Activated CD8-positive, alpha-beta T cell treated with anti-CD3 and anti-CD28 coated beads for 36 hours (primary cell): ENCODE data around the gene FAM168A. TPM values are rescaled to one million over a fixed set of nuclear protein-coding genes. Genes with fewer than 3 reads are reported as not detected.

Source experiments
- ATAC-seq: fragments of 200-7000 bp; cut with Tn5 transposase; one replicate; pipeline ENCODE4 v1.10.0; 2021; ENCODE audit warnings: mild to moderate bottlenecking, moderate library complexity
- CTCF ChIA-PET: fragments of 350-600 bp; sonication (Branson Sonifier 250); formaldehyde crosslinking; loops from one replicate; lab custom pipeline; 2021; ENCODE audit warnings: antibody characterized with exemption; lab: Charles Lee
- POLR2A ChIA-PET: fragments of 350-600 bp; sonication (Branson Sonifier 250); formaldehyde crosslinking; loops from one replicate; lab custom pipeline; 2021; ENCODE audit warnings: antibody characterized with exemption; lab: Charles Lee
- DNase-seq: peaks from one replicate; pipeline ENCODE4 v3.0.0-alpha.2; 2020
- H3K27ac Mint-ChIP-seq: one replicate; pipeline ENCODE4 v1.8.0; 2021; ENCODE audit warnings: mild to moderate bottlenecking, mixed read lengths
- H3K27me3 Mint-ChIP-seq: one replicate; pipeline ENCODE4 v1.8.0; 2021; ENCODE audit warnings: mixed read lengths
- H3K36me3 Mint-ChIP-seq: one replicate; pipeline ENCODE4 v1.8.0; 2021; ENCODE audit warnings: low read depth, mixed read lengths
- H3K4me1 Mint-ChIP-seq: one replicate; pipeline ENCODE4 v1.8.0; 2021; ENCODE audit warnings: low read depth, mixed read lengths
- H3K4me3 Mint-ChIP-seq: one replicate; pipeline ENCODE4 v1.8.0; 2021; ENCODE audit warnings: mild to moderate bottlenecking, moderate library complexity, mixed read lengths
- H3K9me3 Mint-ChIP-seq: one replicate; pipeline ENCODE4 v1.8.0; 2021; ENCODE audit warnings: mixed read lengths
- intact Hi-C: fragments of 100-400 bp; cut with micrococcal nuclease; formaldehyde crosslinking; loops from one replicate; pipeline ENCODE4 v1.10.0; 2022
- total RNA-seq, 2 experiments: library from RNA; stranded (reverse); gene quantifications; one replicate each; pipeline ENCODE4 v1.2.3, GENCODE V29; 2021
- TF ChIP-seq, protein P1 (sequence below): fragments of 200-600 bp; IDR thresholded peaks from one replicate; pipeline ENCODE4 v1.8.0; 2022; ENCODE audit warnings: antibody characterized with exemption, mild to moderate bottlenecking

The FAM168A gene
- total RNA-seq, 2 experiments from 2014 or later: 13.0 to 14.2 TPM

DNA sequence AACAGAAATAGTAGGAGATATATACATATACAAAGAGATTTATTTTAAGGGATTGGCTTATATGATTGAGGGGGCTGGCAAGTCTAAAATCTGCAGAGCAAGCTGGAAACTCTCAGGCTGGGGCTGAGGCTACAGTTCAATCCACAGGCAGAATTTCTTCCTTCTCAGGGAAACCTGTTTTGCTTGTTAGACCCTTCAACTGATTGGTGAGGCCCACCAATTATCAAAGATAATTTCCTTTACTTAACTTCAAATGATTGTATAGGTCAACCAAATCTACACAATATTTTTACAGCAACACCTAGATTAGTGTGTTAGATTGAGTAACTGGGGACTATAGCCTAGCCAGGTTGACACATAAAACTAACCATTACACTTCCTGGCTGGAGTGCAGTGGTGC lies 43.8 kb upstream of the FAM168A start:
- no peak for ATAC-seq
- Mint-ChIP-seq H3K27me3 (no peaks in the 10 kb centered on the region), H3K27ac (no peak overlapping the region), H3K4me3 (no peak overlapping the region), H3K4me1 (peaks cover 7% of the 10 kb centered on the region), H3K9me3 (no peaks in the 10 kb centered on the region), H3K36me3 (no peaks in the 10 kb centered on the region)
- intact Hi-C loops: no loop called here
- CTCF ChIA-PET: interaction anchor here (3.9 kb wide), 1 partner anchor 16 kb away, joined by 31 read pairs; no protein-coding TSS in a partner anchor
- TF ChIP-seq, protein P1, sequence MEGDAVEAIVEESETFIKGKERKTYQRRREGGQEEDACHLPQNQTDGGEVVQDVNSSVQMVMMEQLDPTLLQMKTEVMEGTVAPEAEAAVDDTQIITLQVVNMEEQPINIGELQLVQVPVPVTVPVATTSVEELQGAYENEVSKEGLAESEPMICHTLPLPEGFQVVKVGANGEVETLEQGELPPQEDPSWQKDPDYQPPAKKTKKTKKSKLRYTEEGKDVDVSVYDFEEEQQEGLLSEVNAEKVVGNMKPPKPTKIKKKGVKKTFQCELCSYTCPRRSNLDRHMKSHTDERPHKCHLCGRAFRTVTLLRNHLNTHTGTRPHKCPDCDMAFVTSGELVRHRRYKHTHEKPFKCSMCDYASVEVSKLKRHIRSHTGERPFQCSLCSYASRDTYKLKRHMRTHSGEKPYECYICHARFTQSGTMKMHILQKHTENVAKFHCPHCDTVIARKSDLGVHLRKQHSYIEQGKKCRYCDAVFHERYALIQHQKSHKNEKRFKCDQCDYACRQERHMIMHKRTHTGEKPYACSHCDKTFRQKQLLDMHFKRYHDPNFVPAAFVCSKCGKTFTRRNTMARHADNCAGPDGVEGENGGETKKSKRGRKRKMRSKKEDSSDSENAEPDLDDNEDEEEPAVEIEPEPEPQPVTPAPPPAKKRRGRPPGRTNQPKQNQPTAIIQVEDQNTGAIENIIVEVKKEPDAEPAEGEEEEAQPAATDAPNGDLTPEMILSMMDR: no peak
- DNase-seq: no peak
- POLR2A ChIA-PET: interaction anchor here (0.6 kb wide), 1 partner anchor 50 kb away, joined by 3 read pairs; no protein-coding TSS in a partner anchor

DNA sequence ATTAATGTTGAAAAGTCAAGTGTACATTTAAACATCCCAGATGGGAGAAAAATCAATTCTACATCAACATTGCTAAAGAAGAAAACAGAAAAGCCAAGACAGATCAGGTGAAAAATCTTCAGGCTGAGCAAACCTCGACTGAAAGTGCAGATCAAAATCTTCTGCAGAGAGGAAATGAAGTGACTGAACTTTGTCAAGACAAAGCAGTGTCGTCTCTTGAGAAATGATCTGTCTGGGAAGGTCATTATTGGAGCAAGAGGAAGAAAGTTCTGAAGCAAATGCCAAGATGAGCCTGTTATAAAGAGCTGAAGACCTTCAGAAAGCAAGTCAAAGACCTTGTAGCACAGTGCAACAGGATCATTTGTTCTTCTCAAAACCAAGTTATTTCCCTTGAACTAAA lies 42.7 kb upstream of the FAM168A start:
- no peaks in the 10 kb centered on the region for H3K27me3 Mint-ChIP-seq
- H3K27ac Mint-ChIP-seq: no peak overlapping the region
- CTCF ChIA-PET: interaction anchor here (1.5 to 3.9 kb wide), 3 partner anchors 15 to 211 kb away, joined by 3 to 31 read pairs (median 9); no protein-coding TSS in a partner anchor

DNA sequence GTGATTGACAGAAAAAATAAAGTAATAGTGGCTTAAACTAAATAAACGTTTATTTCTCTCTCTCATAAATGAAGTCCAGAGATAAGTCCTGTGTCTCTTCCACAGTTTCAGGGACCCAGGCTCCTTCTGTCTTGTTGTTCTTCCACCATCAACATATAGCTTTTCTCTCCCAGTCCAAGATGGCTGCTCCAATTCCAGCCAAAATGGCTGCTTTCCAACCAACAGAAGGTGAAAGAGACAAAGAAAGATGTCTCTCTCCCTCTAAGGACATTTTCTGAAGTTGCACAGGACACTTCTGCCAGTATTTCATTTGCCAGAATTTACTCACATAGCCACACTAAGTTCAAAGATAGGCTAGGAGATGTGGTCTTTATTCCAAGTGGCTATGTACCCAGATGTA lies 39.1 kb upstream of the FAM168A start:
- peaks cover 3% of the 10 kb centered on the region for H3K9me3 Mint-ChIP-seq
- CTCF ChIA-PET: interaction anchor here (1.0 to 4.0 kb wide), 6 partner anchors 9 to 301 kb away, joined by 3 to 35 read pairs (median 6); partner anchors contain the start of gene PLEKHB1
- H3K36me3 Mint-ChIP-seq: no peaks in the 10 kb centered on the region
- intact Hi-C loops: no loop called here
- ATAC-seq: no peak
- POLR2A ChIA-PET: no interaction called here
- no peak overlapping the region for H3K4me3 Mint-ChIP-seq
- no peak for DNase-seq
- TF ChIP-seq, protein P1: no peak
- H3K27ac Mint-ChIP-seq: no peak overlapping the region
- peaks cover 12% of the 10 kb centered on the region for H3K4me1 Mint-ChIP-seq
- H3K27me3 Mint-ChIP-seq: no peaks in the 10 kb centered on the region

More for the DNA sequence above, 42.7 kb upstream of the FAM168A start:
- Mint-ChIP-seq H3K9me3 (no peaks in the 10 kb centered on the region), H3K36me3 (no peaks in the 10 kb centered on the region), H3K4me3 (no peak overlapping the region), H3K4me1 (peaks cover 6% of the 10 kb centered on the region)
- DNase-seq: no peak
- TF ChIP-seq, protein P1: no peak
- intact Hi-C loops: no loop called here
- POLR2A ChIA-PET: interaction anchor here (0.6 to 0.8 kb wide), 2 partner anchors 49 to 277 kb away, joined by 3 read pairs; no protein-coding TSS in a partner anchor
- ATAC-seq: no peak

DNA sequence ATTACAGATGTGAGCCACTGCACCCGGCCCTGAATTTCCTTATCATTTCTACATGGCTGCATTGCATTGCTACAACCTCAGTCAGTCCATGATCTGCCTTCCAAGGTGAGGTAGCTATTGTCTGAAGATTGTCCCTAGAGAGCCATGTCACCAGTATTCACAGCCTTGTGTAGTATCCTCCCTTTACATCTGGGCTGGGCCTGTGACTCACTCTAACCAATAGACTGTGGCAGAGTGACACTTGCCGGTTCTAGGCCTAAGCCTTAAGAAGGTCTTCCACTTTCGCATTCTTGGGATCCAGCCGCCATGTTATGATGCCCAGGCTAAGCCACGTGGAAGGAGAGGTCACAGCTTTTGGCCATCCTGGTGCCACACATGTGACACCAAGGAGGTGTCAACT lies 38.3 kb upstream of the FAM168A start:
- TF ChIP-seq, protein P1: no peak
- CTCF ChIA-PET: interaction anchor here (1.0 to 4.0 kb wide), 6 partner anchors 10 to 301 kb away, joined by 3 to 35 read pairs (median 6); no protein-coding TSS in a partner anchor
- Mint-ChIP-seq H3K27ac (no peak overlapping the region), H3K9me3 (peaks cover 4% of the 10 kb centered on the region), H3K4me1 (peaks cover 12% of the 10 kb centered on the region), H3K27me3 (no peaks in the 10 kb centered on the region), H3K36me3 (no peaks in the 10 kb centered on the region), H3K4me3 (no peak overlapping the region)
- POLR2A ChIA-PET: interaction anchor here (0.7 kb wide), 1 partner anchor 11 kb away, joined by 3 read pairs; no protein-coding TSS in a partner anchor
- DNase-seq: peak; percentile 11
- intact Hi-C loops: no loop called here
- ATAC-seq: peak; percentile 34

DNA sequence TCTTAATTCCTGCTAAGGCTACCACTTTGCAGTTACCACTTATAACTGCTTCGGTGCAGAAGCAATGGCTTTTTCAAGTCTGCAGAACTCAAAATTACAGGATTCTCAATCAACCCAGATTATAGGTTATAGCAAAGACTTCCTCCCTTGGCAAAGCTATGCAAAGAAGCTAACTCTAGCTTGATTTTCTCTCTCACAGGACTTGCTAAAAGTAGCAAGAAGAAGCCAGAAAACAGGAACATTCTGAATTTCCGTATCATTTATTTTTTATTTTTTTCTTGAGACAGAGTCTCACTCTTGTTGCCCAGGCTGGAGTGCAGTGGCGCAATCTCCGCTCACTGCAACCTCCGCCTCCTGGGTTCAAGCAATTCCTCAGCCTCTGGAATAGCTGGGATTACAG lies 37.8 kb upstream of the FAM168A start:
- peaks cover 4% of the 10 kb centered on the region for H3K9me3 Mint-ChIP-seq
- ATAC-seq (no peak), DNase-seq (no peak)
- peaks cover 11% of the 10 kb centered on the region for H3K4me1 Mint-ChIP-seq
- H3K27ac Mint-ChIP-seq: no peak overlapping the region
- TF ChIP-seq, protein P1: no peak
- no peak overlapping the region for H3K4me3 Mint-ChIP-seq
- no peaks in the 10 kb centered on the region for H3K27me3 Mint-ChIP-seq
- no peaks in the 10 kb centered on the region for H3K36me3 Mint-ChIP-seq
- intact Hi-C loops: no loop called here
- ChIA-PET POLR2A (interaction anchor here (0.7 kb wide), 2 partner anchors 11 to 153 kb away, joined by 3 read pairs; no protein-coding TSS in a partner anchor), CTCF (interaction anchor here (0.6 to 4.0 kb wide), 6 partner anchors 10 to 1646 kb away, joined by 3 to 35 read pairs (median 6); no protein-coding TSS in a partner anchor)
